GM11168 (cell line): ENCODE data around the gene PSMD1.
"Not testable (repeated sequence)": the region's sequence is repeated elsewhere in the genome, so short reads cannot be mapped to it uniquely, and the experiment has no call there.

Experiments used
- in situ Hi-C: fragments of 300-500 bp; cut with MboI; formaldehyde crosslinking; loops from one replicate; pipeline ENCODE4 v1.12.0; 2022; ENCODE audit warnings: low sequenced_read_pairs; ENCODE audit not compliant: unreplicated experiment

PSMD1 gene

DNA sequence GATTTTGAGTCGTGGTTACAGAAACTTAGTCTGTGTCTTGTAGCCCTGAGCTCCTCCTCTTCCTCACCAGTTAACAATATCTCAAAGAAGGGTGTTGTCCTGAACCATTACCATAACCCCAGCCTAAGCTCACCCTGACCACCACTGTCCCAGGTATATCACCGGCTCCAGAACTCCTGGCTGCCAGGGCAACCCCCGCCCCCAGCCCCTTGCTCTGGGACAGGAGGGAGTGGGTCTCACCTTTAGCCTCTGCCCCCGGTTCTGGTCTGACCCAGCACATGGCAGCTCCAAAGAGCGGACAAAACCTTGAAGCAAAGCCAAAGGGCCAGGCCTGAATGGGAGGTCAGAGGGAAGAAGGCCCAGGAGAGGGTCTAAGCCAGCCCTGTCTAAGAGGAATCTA, 5.6 kb upstream of the PSMD1 start:
- in situ Hi-C loops, result no loop called here

DNA sequence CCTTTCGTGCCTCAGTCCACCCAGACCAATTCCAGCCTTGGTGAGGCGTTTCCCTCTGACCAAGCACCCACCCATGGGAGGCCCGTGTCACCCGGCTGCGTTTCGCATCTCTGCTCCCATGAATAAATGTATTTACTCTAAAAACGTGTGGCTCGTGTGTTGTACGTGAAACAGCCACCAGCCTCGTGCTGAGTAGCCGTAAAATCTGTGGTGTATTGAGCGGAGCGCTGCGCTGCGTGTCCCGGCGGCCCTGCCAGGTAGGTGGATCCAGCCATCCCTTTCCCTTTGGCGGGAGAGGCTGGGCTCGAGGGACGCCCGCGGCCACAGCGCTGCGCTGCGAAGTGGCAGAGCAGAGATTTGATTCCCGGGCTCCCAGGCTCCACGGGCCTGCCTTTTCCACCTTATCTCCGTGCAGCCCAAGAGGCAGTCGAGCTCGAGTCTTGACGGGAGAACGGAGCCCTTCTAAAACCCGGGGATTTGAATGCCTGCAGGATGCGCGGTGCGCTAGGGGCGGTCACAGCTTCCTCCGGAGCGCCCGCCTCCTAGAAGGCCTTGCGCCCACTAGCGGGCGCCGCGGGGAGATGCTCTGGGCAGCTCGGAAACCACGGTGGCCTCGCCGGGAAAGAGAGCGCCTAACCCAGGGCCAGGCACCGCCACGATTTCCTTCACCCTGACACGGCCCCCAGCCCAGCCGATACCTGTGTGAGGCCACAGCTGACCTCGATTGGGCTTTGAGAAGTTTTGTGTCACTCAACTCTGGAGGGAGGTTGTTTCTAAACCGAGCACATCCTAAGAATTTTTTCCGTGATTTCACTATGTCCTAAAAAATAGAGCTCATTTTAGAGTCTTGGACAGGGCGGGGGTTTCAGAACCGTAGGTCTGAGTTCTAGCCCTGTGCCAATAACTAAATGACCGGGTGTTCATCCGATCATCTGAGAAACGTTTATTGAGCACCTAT, 3.9 kb upstream of the PSMD1 start:
- in situ Hi-C loops, result no loop called here

DNA sequence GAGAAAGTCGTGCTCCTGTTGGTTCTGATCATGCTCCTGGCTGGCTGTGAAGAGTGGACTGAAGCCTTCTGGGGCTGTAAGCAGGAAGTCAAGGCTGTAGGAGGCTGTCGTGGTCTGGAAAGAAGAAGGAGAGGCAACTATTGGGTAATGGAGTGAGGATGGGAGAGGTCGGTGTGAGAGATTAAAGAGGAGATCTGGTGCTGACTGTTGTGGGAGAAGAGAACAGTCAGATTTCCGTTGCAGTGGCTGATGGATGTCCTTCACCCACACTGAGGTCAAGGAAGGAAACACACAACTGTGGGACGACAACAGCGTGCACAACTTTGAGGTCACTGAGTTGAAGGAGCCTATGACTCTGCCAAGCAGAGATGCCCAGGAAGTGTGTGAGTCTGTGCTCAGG, 2.8 kb upstream of the PSMD1 start:
- in situ Hi-C loops, result no loop called here

- in situ Hi-C loops, result no loop called here
These were observed 923 bp downstream of the PSMD1 start for GRCh38 chr2:231057590-231057989.

DNA sequence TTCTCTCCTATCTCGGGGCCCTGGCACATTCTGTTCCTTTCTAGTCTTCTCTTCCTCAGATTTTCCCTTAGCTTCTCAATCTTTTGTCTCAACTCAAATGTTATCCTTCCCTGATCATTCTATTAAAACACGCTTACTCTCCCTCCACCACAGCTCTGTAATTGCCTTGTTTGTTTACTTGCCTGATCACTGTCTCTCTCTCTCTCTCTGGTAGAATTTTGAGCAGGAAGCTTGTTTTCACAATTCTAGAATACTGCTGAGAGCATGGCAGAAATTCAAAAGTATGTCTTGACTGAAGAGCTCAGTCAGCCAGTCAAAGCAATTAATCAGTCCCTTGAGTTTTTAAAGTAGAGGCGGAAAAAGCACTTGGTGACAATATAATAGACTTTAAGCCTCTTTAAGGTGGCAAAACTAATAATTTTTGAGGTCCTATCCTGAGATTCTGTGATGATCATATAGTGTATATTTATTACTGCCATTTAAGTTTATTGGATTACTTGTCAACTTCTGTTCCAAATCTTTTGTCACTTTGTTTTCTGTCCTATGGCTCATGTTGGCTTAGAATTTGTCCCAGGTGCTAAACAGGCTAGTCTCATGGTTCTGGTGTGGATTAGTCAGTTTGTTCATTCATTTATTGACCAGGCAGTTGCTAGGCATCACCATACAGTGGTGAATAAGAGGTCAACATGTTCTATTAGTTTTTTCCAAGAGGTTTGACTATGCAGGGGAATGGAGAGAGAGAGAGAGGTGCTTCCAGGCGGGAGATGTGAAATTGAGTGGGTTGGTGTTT, 2.3 kb downstream of the PSMD1 start:
- in situ Hi-C loops, result no loop called here

DNA sequence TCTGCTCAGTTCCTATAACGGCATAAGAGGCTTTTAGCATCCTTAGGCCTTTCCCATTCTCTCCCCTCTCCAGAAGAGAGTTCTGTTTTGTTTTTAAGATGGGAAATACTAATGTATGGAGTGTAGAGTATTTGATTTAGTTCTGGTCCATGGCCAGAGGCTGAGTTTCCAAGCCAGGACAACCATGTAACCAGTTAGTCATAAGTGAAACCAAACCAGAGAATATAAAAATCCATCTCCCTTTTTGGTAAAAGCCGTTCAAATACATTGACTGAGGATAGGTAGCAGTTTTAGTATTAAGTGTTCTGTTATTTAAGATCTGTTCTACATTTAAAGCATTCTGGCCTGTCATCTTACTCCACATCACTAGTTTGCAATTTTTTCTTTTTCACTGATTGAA, 3.1 kb downstream of the PSMD1 start:
- in situ Hi-C loops, result no loop called here

DNA sequence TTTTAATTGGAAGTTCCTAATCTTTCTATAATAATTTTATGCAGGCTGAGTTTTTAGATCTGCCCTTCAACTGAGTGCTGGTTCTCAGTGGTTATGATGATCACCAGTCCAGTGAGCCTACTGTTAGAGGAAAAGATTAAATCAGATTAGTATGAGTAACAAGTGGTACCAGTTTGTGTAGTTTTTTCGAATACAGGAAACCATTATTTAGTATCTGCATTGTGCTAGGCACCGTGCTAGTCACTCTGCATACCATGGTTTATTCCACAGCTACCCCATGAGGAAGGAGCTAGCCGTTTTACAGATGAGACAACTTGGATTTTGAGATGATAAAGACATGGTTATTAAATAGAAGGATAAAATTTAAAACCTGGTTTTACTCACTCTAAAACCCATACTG, 6.1 kb downstream of the PSMD1 start:
- in situ Hi-C loops, result no loop called here

GRCh38 chr2:231063347-231063746, 6.7 kb downstream of the PSMD1 start:
- in situ Hi-C loops, result no loop called here

- in situ Hi-C loops, result no loop called here
These were observed 9.3 kb downstream of the PSMD1 start for GRCh38 chr2:231065966-231066365.

- in situ Hi-C loops, result not testable (repeated sequence)
These were observed 10.9 kb downstream of the PSMD1 start for GRCh38 chr2:231067531-231067930.

DNA sequence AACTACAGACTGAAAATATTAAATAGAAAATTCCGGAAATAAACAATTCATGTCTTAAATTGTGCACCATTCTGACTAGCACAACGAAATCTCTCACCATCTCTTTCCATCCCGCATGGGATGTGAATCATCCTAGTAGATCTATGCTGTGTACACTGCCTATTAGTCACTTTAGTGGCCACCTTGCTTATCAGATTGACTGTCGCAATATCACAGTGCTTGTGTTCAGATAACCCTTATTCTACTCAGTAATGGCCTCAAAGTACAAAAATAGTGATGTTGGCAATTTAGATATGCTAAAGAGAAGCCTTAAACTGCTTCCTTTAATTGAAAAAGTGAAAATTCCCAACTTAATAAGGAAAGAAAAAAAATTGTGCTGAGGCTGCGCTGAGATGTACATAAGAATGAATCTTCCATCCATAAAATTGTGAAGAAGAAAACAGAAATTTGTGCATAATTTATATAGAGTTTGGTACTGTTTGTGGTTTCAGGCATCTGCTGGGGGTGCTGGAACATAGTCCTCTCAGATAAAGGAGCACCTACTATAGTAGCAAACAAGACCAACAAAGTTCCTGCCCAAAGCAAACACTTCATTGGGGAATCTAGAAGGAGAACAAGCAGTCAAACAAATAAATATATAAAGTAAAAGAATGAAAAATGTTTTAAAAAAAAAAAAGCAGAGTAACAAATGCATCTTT, 12.0 kb downstream of the PSMD1 start:
- in situ Hi-C loops, result no loop called here

GRCh38 chr2:231069379-231070054, 12.8 kb downstream of the PSMD1 start:
- in situ Hi-C loops, result no loop called here

DNA sequence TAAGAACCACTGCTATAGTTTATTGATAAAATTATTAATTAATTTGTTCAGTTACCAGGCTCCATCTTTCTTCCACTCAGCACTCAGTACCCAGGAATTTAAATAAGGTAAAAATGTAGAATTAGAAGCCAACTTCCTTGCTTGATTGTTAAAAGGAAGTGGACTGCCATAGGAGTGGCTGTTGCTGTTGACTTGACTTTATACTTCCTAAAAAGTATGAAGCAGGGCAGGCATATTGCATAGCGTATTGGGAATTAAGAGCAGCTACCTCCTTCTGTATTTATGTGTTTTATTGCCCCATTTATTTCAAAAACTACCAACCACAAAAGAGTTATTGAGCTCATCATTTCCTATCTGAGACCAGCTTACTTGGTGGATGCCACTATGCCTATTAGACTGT, 27.9 kb downstream of the PSMD1 start:
- in situ Hi-C loops, result no loop called here

GRCh38 chr2:231088754-231089153, 32.1 kb downstream of the PSMD1 start:
- in situ Hi-C loops, result no loop called here

DNA sequence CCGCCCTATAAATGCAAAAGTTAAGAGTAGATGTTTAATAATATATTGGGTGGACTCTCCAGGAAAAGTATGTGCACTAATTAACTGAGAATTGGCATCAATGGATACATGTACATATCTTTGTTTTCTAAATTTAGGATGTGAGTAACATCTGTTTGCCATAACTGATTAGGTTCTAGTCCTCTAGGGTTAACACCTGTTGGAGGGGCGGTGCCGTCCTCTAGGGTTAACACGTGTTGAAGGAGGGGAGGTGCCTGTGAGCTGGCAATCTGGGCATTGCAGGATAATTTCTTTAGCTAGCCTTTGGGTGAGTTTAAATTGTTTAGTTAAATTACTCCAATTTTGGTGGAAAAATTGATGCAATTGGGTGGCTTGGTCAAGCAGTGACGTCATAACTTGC, 37.3 kb downstream of the PSMD1 start:
- in situ Hi-C loops, result no loop called here

DNA sequence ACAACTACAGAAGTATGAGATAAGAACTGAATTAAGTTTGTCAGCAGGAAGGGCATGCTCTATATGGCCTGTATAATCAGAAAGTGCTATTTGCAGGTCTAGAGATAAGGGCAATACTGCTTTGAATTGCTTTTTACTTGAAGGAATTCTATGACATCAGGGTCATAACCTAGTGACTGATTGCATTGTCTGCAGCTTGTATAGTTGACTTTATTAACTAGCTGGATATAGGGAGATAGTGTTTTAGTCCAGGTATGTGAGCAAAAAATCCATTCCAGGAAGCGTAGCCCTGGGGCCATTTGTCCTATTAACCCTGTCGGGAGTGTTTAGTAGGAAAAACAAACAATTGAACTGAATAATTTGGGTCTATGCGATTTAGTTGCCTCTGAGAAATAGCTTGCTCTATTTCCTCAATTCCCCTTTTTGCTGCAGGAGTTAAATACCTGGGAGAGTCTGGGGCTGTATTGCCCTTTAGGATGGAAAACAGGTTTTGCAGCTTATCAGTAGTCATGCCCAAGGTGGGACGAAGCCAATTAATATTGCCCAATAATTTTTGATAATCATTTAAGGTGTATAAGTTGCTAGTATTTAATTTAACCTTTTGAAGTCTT, 38.2 kb downstream of the PSMD1 start:
- in situ Hi-C loops, result no loop called here

- in situ Hi-C loops, result no loop called here
These were observed 43.3 kb downstream of the PSMD1 start for GRCh38 chr2:231099918-231100317.

- in situ Hi-C loops, result not testable (repeated sequence)
These were observed 43.7 kb downstream of the PSMD1 start for GRCh38 chr2:231100321-231100720.

DNA sequence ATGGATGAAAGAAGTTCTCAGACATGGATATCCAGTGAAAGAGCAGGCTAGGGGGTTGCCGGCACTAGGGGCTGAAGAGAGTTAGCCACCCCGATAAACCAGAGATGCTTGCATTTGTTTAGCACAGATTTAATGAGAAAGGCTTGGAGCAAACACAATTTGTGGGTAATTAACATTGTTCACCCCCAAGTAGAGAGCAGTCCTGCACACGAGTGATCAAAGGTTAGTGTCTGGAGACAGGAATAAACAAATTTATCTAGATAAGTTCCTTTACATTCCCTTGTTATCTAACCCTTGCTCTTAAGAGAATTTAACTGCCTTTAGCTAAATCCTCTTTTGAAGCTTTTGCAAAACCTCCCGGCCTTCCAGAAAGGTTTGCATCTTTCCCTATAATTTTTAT, 44.3 kb downstream of the PSMD1 start:
- in situ Hi-C loops, result no loop called here

GRCh38 chr2:231102772-231103171, 46.1 kb downstream of the PSMD1 start:
- in situ Hi-C loops, result no loop called here
